ENCODE results near the gene ANKRD50. TPM values are rescaled to one million over a fixed set of nuclear protein-coding genes. Genes with fewer than 3 reads are reported as not detected.

The ANKRD50 gene
- total RNA-seq, 6 experiments from 2014 or later, result 4.6 to 7.7 (median 5.8) TPM

GRCh38 chr4:124727331-124727890 lies 14.9 kb upstream of the ANKRD50 start:
- TF ChIP-seq CTCF (IDR thresholded peaks at IDR 0.05), result no peak
- ATAC-seq, result no peak
- H3K4me1 ChIP-seq, result no peaks in the 10 kb centered on the region
- no peaks in the 10 kb centered on the region for H3K27me3 ChIP-seq
- no peak for DNase-seq
- no peaks in the 10 kb centered on the region for H3K36me3 ChIP-seq
- no peak overlapping the region for H3K4me3 ChIP-seq
- 91% methylated on average over 5 of the region's 5 CpGs for WGBS (ENCODE audit: insufficient coverage, low coverage, low lambda C conversion rate, missing lambda C conversion rate)
- no peaks in the 10 kb centered on the region for H3K9me3 ChIP-seq
- intact Hi-C loops (cut with DNase I), result no loop called here
- no peak overlapping the region for H3K27ac ChIP-seq

- Histone ChIP-seq H3K27ac (no peak overlapping the region), H3K4me1 (no peaks in the 10 kb centered on the region), H3K36me3 (no peaks in the 10 kb centered on the region), H3K27me3 (no peaks in the 10 kb centered on the region), H3K9me3 (no peaks in the 10 kb centered on the region), H3K4me3 (no peak overlapping the region)
- 91% methylated on average over 3 of the region's 3 CpGs for WGBS (ENCODE audit: insufficient coverage, low coverage, low lambda C conversion rate, missing lambda C conversion rate)
- no peak for TF ChIP-seq CTCF (IDR thresholded peaks at IDR 0.05)
- TF ChIP-seq POLR2A (IDR thresholded peaks at IDR 0.05), result no peak
- no peak for ATAC-seq
- no peak for DNase-seq
- intact Hi-C loops (cut with DNase I), result no loop called here
These were observed 13.7 kb upstream of the ANKRD50 start for GRCh38 chr4:124726269-124726668.

GRCh38 chr4:124722071-124722470 lies 9.5 kb upstream of the ANKRD50 start:
- H3K27me3 ChIP-seq, result no peaks in the 10 kb centered on the region

GRCh38 chr4:124717101-124717500 lies 4.6 kb upstream of the ANKRD50 start:
- WGBS (ENCODE audit: insufficient coverage, low coverage, low lambda C conversion rate, missing lambda C conversion rate), result 84% methylated on average over 4 of the region's 4 CpGs
- H3K36me3 ChIP-seq, result no peaks in the 10 kb centered on the region
- no peaks in the 10 kb centered on the region for H3K9me3 ChIP-seq
- H3K27me3 ChIP-seq, result no peaks in the 10 kb centered on the region
- TF ChIP-seq CTCF (IDR thresholded peaks at IDR 0.05) (no peak), POLR2A (IDR thresholded peaks at IDR 0.05) (no peak)
- H3K4me3 ChIP-seq, result no peak overlapping the region
- ATAC-seq (no peak), DNase-seq (no peak)
- peaks cover 0 to 4% (median 0%) of the 10 kb centered on the region in 4 donors for H3K4me1 ChIP-seq
- H3K27ac ChIP-seq, result no peak overlapping the region
- intact Hi-C loops (cut with DNase I), result no loop called here

More at GRCh38 chr4:124722071-124722470, 9.5 kb upstream of the ANKRD50 start:
- no peak overlapping the region for H3K4me3 ChIP-seq
- intact Hi-C loops (cut with DNase I), result no loop called here
- no peaks in the 10 kb centered on the region for H3K4me1 ChIP-seq
- DNase-seq (no peak), ATAC-seq (no peak)
- H3K9me3 ChIP-seq, result no peaks in the 10 kb centered on the region
- H3K27ac ChIP-seq, result no peak overlapping the region
- no peaks in the 10 kb centered on the region for H3K36me3 ChIP-seq
- TF ChIP-seq CTCF (IDR thresholded peaks at IDR 0.05) (no peak), POLR2A (IDR thresholded peaks at IDR 0.05) (no peak)

GRCh38 chr4:124713185-124713592 lies 657 bp upstream of the ANKRD50 start:
- intact Hi-C loops (cut with DNase I), result no loop called here
- Histone ChIP-seq H3K27ac (peak overlapping the region; percentile 76 to 93 (median 86)), H3K4me3 (peak overlapping the region; percentile 78 to 83 (median 82)), H3K4me1 (peaks cover 0 to 21% (median 0%) of the 10 kb centered on the region in 4 donors), H3K36me3 (no peaks in the 10 kb centered on the region), H3K27me3 (no peaks in the 10 kb centered on the region), H3K9me3 (no peaks in the 10 kb centered on the region)
- ATAC-seq, result peak; percentile 40 to 70 (median 55)
- peak; percentile 64 to 72 (median 68) for DNase-seq
- TF ChIP-seq CTCF (IDR thresholded peaks at IDR 0.05) (peak in 3 of 4 donors; percentile 31 to 38 (median 36)), POLR2A (IDR thresholded peaks at IDR 0.05) (peak; percentile 6)
- WGBS (ENCODE audit: insufficient coverage, low coverage, low lambda C conversion rate, missing lambda C conversion rate), result 17% methylated on average over 10 of the region's 12 CpGs

Data from right lobe of liver (tissue), 6 donors.